NCI-H2171 treated with DMSO at 0.1 percent for 48 hours (cell line): ENCODE measurements around the gene FOXF1.

Source experiments
- DNase-seq: peaks from one replicate; lab custom pipeline; 2025; lab: John Stamatoyannopoulos, UW

Gene FOXF1

DNA sequence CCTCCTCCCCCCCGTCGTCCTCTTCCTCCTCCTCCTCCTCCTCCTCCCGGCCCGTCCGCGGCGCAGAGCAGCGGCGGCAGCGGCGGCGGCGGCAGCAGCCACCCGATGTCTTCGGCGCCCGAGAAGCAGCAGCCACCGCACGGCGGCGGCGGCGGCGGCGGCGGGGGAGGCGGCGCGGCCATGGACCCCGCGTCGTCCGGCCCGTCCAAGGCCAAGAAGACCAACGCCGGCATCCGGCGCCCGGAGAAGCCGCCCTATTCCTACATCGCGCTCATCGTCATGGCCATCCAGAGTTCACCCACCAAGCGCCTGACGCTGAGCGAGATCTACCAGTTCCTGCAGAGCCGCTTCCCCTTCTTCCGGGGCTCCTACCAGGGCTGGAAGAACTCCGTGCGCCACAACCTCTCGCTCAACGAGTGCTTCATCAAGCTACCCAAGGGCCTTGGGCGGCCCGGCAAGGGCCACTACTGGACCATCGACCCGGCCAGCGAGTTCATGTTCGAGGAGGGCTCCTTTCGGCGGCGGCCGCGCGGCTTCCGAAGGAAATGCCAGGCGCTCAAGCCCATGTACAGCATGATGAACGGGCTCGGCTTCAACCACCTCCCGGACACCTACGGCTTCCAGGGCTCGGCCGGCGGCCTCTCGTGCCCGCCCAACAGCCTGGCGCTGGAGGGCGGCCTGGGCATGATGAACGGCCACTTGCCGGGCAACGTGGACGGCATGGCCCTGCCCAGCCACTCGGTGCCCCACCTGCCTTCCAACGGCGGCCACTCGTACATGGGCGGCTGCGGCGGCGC is at the start of gene FOXF1:
Gene FOXF1 (plus strand): TSS at position 63 of the 797 bp plus-strand sequence. CDS start 43 bp downstream, at position 106.
- no peak for DNase-seq

DNA sequence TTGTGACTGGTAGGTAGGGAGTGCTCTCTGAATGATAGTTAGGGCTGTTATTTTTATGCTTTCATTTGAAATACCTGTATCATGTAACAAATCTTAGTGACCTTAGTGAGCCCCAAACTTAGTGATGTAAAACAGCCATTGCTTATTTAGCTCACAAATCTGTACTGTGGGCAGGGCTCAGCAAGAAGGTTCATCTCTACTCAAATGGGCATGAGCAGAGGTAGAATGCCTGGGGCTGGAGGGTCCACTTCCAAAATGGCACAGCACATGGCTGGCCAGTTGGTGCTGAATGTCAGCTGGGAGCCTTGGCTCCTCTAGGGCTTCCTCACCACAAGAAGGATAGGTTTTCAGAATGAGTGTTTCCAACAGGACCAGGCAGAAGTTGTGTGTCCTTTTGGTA is 49.3 kb upstream of the FOXF1 start:
- DNase-seq: no peak

DNA sequence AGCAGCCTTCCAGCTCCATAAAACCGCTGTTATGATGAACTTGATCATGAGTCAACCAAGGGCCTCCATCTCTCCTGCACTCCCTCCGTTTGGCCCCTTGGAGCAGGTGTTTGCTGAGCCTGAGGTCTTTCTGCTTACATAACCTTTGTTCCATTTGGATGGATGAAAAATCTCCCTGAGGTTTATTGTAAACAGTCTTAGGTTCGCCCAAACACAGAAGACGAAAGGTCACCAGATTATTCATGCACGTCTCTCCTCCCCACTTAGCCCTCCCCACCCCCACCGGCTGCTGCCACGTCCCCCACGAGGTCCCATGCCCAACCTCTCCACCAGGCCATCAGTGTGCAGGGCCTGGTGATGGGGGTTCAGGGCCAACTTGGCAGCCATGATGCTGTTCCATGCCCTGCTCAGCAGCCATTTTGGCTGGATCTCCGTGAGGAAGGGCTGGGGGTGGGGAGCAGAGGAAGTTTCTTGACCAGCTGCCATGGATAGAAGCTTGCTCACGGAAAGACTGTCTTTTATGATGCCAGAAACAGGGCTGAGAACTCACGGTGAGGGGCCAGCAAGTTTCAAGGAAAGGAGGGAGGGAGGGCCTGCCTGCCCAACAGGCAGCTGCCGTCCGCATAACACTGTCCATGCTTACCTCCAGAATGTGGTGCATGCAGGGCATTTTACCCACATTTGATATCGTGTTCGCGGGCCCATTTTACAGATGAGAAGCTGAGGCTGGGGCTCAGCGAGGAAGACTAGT is 47.8 kb upstream of the FOXF1 start:
- no peak for DNase-seq

DNA sequence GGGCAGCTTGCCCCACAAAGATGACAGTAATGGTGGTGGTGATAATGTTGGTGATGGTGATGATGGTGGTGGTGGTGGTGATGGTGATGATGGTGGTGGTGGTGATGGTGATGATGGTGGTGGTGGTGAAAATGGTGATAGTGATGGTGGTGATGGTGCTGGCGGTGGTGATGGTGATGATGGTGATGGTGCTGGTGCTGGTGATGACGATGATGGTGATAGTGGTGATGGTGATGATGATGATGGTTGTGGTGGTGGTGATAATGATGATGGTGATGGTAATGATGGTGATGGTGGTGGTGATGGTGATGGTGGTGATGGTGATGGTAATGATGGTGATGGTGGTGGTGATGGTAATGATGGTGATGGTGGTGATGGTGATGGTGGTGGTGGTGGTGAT is 46.3 kb upstream of the FOXF1 start:
- no peak for DNase-seq

DNA sequence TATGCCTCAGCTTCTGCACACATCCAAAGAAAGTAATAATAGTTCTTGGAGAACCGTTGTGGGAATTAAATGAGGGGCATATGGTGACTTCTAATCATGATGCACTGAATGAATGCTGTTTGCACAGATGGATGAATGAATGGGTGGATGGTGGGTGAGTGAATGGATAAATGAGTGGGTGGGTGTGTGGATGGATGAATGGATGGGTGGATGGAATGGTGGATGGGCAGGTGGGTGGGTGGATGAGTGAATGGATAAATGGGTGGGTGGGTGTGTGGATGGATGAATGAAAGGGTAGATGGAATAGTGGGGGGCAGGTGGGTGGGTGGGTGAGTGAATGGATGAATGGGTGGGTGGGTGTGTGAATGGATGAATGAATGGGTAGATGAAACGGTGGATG is 44.9 kb upstream of the FOXF1 start:
- DNase-seq: no peak

DNA sequence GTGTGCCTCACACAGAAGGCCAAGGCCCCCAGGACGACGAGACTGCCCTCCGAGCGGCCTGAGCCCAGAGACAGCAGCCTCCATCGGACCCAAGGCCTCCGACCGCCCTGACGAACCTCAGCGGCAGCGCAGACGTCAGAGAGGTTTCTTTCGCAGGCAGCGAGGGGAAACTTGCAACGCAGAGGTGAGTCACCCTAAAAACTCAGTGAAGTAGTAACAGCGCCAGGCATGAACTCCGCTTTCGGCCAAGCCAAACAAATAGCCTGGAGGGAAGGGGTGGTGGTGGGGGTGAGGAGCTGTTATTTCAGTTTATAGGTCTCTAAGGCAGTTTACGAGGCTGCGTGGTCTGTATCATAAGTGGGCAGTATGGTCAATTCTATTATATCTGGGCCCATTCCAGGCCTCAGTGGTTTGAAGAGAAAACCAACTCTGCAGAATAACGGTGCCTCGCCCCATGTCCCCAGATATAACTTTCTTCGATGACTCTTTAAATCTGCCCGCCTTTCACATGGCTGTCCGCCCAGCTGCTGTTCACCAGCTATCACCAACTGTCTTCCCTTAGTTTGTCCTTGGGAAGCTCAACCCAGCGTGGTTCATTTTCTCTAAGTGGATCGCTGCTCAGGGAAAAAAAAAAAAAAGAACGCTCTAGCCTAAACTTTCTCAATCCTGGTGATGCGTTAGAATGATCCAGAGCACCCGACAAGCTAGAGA is 43.5 kb upstream of the FOXF1 start:
- DNase-seq: no peak

DNA sequence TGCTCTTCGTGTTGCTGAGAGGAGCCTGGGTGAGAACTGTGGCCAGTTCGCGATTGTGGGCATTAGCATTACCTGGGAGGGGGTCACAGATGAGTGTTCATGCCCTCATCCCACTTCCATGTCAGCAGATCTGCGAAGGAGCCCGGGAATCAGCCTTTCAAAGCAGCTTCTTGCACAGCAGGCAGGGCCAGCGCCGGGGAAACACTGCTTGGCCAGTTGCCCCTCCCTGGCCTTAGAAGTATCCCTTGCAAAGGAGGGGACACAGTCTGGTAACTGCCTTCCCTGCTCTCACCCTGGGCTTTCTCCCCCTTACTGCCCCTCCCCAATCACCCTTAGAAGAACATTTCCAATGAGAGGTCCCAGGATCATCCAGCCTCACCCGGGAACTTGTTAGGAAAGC is 42.8 kb upstream of the FOXF1 start:
- no peak for DNase-seq

DNA sequence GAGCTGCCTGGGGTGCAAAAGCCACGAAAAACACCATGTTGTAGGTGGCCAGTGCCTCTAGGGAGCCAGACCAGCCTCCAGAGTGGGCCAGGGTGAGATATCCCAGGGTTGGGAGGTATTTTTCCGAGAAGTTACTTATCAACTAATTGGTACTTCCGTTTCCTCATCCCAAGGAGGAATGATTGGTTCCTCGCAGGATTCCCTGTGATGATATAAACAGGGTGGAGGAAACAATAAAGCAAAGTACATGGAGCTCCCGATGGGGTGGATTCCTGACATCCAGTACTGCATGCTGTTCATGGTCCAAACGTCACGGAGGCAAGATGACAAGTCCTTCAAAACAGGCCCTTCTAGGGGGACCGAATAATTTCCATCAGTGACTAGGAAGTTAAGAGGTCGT is 39.4 kb upstream of the FOXF1 start:
- no peak for DNase-seq

DNA sequence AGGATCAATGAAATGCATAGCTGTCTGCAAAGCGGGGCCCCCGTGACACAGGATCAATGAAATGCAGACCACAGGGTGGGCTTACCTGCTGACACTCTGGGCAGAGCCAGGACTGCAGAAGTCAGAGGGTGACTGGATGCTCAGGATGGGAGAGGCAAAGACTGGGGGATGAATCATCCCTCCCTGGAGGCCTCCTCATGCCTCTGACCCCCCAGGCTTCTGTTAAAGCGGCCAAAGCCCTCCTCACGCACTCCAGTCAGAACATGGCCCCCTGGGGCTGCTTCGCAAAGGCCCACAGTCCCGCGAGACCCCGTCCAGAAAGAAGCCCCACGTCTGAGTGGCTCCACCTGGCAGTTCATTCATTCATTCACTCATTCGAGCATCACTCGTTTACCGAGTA is 38.4 kb upstream of the FOXF1 start:
- DNase-seq: no peak

DNA sequence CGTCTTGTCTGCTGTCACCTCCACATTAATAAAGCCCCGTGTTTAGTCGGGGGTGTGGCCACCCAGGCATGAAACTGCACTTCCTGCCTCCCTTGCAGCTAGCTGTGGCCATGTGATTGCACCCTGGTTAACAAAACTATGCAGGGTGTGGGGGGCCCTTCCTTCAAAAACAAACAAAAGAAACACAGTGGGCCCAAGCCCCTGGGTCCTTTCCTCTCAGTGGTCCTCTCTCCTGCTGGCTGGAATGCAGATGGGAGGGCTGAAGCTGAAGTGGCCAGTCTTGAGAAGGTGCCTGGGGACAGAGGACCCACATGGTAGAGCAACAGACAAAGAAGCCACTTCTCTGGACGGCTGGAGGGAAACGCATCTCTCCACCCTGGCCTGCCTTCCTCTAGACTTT is 38.0 kb upstream of the FOXF1 start:
- DNase-seq: no peak

DNA sequence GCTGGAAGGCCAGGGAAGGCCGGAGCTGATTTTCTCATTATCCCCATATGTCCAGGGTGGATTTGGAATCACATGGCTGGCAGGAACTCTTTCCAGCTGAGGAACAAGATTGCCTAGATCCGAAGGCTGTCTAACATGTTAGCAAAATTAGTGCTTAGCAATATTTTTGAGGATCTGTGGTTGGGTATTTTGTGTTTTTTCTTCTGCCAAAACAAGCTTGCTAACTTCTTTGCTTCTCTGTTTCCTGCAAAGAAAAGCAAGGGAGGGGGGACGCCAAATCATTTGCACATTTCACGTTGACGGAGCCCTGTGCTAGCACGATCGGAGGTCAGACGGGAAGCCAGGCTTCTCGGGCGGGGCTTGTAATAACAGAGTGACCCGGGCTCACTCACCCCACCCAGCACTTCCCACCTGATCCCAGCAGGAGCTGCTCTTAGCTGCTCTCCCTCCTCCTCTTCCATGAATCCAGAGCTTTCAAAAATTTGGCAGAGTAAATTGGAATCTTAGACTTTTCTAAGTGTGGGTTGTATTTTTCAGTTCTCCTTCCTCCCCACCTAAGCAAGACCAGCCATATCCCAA is 33.3 kb upstream of the FOXF1 start:
- no peak for DNase-seq

DNA sequence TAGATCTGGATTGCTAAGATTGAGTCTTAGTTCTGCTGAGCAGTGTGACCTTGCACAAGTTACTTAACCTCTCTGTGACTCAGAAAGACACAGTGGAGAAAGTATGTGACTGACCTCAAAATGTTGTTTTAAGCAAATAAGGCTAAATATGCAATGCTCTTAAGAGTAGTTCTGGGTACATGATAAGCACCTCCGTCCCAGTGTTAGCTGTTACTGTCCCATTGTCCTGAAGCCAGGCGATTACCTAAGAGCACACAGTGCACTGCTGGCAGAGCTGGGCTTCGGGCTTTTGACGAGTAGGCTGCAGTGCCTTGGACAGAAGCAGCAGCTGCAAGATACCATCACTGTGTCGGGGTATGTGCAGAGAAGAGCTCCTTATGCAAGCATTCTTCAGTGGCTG is 32.7 kb upstream of the FOXF1 start:
- no peak for DNase-seq

DNA sequence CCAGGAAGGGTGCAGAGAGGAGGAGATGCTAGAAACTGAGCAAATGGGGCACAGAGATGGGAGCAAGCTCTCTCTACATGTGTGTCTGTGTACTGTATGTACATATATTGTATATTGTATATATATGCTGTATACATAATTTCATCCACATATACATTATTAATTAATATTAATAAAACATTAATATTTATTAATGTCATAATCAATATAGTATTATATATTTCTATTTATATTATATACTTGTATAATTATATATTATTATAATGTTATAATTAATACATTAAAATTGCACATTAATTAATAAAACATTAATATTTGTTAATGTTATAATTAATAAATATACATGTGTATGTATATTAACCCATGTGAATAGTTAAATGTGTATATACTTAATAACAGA is 31.5 kb upstream of the FOXF1 start:
- no peak for DNase-seq

DNA sequence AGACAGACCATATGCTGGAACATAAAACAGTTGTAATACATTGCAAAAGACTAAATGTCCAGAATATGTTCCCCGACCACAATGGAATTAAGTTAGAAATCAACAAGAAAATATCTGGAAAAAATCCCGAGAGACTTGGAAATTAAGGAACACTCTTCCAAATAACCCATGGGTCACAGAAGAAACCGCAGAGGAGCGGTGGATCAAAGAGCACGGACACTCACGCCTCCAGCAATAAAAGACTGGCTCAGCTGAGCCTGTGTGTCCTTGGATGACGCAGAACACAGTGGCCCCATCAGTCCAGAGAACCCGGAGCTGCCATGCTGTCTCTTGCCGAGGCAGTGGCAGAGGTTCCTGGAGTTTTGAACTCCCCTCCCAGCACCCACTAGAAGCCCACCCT is 30.9 kb upstream of the FOXF1 start:
- no peak for DNase-seq

DNA sequence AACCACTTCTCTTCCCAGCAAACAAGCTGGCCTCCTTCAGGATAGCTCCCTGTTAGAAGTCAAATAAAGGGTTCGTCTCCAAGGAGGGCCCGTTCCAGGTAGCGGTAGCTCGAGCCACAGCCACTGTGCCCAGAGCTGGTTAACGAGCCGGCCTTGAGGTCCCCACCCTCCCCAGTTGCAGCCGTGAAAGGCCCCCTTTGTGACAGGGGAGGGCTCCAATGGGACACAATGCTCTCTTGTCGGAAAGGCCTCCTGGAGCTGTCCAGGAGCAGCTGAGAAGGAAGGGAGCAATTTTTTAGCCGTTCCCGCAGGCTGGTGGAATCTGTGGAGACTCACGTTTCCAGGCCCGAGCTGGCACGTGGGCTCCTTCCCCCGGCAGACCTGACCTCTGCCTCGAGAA is 29.9 kb upstream of the FOXF1 start:
- no peak for DNase-seq

DNA sequence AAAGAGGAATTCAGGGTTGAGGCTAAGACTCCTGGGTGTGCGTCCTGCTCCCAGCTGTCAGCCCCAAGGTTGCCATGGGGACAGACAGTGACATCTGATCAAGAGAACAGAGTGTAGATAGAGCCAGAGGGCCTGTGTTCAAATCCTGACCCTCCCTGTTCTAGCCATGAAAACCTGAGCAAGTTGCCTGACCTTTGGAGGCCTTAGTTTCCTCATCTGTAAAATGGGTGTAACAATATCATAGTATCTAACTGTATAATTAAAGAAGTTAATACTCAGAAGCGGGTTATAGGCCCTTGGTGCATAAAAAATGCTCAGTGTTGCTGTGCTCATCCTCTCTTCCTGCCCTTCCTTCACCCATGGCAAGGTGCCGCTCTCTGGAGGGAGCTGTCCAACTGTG is 28.7 kb upstream of the FOXF1 start:
- no peak for DNase-seq

DNA sequence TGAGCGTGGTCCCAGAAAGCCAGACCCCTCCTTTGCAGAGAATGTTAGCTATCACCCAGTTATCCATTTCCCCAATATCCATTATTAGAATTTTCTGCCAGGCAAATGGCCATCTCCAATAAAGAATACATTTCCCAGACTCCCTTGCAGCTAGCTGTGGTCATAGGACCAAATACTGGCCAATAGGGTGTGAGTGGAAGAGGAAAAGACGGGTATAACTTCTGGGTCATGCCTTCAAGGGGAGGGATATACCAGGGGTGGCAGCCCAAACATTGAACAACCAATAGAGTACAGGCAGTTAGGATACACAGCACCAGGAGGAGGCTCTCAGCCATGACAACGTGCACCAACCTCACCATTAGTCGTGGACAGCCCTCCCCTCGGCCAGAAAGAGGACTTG is 26.1 kb upstream of the FOXF1 start:
- no peak for DNase-seq

DNA sequence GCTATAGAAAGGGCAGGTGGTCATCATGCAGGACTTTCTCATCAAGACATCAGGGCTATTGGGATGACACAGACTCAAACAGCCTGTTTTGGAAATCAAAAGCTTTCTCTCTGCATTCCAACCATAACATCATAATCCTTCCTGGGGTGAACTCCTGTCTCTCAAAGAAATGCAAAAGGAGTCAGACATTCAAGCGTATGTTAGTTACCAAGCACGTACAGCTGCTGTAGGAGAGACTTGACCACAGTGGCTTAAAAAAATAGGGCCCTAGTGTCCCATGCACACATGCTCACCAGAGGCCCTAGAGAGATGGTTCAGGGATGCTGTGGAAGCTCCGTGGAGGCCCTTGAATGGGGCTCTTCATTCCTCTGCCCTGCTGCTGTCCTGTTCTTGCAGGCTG is 24.6 kb upstream of the FOXF1 start:
- no peak for DNase-seq

DNA sequence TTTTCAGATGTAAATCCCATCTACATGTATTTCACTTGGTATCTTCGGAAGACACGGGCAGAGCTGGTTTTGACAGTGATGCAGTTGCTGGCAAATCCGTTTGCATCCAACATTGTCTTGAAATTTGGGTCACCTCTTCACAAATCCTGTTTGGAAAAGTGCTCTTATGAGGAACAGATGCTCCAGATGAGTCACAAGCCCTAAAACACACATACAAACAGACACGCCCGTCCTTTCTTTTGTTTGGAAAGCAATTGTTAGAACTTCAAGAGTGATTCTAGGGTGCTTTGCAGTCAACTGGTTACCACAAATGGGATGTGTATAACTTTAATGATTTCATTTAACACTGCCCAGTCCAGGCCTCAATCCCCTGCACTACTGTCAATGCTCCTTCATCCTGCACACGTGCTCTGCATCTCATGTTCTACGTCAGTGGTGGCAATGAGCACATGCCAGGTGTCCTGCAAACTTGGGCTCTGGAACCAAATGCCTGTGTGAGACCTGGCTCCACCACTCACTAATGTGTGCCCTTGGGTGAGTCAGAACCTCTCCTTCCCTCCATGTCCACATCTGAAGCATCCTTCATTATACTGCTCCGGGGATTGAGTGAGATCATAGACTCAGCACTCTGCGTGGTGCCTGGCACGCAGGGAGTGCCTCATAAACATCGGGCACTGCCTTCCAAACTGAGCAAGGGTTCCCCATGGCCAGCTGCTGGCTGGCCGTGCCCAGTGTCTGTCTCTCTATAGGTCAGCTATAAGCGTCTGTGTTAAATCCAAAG is 19.3 kb upstream of the FOXF1 start:
- DNase-seq: no peak

DNA sequence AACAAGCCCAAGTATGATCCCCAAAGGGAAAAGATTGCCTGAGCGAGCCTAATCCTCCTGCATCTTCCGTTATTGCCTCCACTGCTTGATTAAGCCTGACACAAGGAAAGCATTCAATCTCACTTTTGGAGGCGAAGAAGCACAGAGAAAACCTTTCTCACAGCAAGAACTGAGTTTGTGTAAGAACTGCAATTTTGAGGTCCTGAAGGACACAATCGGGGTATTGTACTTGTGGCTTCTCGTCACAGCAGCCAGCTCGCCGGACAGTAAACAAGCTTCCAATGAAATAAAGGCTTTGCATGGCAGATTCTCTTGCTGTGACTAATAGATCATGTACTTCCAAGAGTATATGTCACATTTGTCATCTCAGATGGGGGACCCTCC is 18.7 kb upstream of the FOXF1 start:
- no peak for DNase-seq

DNA sequence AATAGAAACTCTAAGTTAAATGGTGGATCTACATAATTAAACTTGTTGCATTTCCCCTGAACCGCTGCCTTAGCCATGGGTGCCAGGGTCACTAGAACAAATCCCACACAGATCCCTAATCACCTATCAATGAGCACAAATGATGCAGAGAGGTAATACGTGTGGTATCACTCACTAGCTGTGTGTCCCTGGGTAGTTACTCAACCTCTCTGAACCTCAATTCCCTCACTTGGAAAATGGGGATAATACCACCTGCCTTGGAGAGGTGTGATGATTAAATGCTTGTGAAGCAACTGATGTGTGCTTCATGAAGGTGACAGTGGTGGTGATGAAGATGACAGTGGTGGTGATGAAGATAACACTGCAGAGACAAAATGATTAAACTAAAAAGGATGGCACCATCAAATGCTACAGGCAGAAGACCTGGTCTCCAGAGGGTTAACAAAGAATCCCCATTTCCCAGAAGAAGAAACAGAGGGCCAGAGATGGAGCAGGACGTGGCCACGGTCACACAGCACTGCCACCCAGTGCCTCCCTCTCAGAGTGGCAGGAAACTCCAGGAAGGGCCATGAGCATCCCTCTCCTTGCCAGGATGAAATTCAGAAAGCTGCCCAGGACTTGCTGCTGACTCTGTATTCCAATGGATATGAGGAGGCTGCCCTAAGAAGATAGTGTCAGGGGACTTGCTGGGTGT is 17.9 kb upstream of the FOXF1 start:
- no peak for DNase-seq
